ENCODE results near the gene CAMK2N1.

DNA sequence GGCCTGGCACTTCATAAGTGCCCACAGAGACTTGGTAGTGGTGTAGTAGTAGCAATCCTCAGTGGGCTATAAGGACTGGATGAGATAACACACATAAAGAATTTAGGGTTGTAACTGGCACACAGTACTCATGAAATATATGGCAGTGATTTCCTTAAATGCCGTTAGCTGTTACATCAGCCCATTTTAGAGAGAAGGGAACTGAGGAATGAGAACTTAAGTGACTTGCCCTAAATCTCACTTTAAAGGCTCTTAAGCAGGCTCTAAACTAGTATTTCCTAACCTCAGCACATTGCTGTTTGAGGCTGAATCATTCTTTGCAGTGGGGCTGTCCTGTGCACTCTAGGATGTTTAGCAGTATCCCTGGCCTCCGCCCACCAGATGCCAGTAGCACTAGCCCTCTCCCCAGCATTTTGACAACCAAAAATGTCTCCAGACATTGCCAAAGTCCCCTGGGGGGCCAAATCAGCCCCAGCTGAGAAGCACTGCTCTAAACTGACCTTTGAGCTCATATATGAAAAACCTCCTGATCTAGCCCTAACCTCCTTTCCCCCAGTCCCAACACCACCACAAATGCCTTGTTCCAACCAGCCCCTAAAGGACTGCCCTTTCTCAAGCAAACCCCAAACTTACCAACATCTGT lies 11.6 kb downstream of the CAMK2N1 start:
- TF ChIP-seq GABPA (IDR thresholded peaks at IDR 0.05 in 1 of 2, conservative IDR thresholded peaks at IDR 0.05 in 1 of 2) = no peak
- TF ChIP-seq, protein P1, sequence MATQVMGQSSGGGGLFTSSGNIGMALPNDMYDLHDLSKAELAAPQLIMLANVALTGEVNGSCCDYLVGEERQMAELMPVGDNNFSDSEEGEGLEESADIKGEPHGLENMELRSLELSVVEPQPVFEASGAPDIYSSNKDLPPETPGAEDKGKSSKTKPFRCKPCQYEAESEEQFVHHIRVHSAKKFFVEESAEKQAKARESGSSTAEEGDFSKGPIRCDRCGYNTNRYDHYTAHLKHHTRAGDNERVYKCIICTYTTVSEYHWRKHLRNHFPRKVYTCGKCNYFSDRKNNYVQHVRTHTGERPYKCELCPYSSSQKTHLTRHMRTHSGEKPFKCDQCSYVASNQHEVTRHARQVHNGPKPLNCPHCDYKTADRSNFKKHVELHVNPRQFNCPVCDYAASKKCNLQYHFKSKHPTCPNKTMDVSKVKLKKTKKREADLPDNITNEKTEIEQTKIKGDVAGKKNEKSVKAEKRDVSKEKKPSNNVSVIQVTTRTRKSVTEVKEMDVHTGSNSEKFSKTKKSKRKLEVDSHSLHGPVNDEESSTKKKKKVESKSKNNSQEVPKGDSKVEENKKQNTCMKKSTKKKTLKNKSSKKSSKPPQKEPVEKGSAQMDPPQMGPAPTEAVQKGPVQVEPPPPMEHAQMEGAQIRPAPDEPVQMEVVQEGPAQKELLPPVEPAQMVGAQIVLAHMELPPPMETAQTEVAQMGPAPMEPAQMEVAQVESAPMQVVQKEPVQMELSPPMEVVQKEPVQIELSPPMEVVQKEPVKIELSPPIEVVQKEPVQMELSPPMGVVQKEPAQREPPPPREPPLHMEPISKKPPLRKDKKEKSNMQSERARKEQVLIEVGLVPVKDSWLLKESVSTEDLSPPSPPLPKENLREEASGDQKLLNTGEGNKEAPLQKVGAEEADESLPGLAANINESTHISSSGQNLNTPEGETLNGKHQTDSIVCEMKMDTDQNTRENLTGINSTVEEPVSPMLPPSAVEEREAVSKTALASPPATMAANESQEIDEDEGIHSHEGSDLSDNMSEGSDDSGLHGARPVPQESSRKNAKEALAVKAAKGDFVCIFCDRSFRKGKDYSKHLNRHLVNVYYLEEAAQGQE (IDR thresholded peaks at IDR 0.05) = no peak
- no peak for TF ChIP-seq FOXA2 (IDR thresholded peaks at IDR 0.05)
- TF ChIP-seq, protein P2, sequence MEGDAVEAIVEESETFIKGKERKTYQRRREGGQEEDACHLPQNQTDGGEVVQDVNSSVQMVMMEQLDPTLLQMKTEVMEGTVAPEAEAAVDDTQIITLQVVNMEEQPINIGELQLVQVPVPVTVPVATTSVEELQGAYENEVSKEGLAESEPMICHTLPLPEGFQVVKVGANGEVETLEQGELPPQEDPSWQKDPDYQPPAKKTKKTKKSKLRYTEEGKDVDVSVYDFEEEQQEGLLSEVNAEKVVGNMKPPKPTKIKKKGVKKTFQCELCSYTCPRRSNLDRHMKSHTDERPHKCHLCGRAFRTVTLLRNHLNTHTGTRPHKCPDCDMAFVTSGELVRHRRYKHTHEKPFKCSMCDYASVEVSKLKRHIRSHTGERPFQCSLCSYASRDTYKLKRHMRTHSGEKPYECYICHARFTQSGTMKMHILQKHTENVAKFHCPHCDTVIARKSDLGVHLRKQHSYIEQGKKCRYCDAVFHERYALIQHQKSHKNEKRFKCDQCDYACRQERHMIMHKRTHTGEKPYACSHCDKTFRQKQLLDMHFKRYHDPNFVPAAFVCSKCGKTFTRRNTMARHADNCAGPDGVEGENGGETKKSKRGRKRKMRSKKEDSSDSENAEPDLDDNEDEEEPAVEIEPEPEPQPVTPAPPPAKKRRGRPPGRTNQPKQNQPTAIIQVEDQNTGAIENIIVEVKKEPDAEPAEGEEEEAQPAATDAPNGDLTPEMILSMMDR (IDR thresholded peaks at IDR 0.05; ENCODE audit: low read depth, low read length, missing input control) = no peak
- TF ChIP-seq SP1 (IDR thresholded peaks at IDR 0.05) = no peak
- TF ChIP-seq, protein P3, sequence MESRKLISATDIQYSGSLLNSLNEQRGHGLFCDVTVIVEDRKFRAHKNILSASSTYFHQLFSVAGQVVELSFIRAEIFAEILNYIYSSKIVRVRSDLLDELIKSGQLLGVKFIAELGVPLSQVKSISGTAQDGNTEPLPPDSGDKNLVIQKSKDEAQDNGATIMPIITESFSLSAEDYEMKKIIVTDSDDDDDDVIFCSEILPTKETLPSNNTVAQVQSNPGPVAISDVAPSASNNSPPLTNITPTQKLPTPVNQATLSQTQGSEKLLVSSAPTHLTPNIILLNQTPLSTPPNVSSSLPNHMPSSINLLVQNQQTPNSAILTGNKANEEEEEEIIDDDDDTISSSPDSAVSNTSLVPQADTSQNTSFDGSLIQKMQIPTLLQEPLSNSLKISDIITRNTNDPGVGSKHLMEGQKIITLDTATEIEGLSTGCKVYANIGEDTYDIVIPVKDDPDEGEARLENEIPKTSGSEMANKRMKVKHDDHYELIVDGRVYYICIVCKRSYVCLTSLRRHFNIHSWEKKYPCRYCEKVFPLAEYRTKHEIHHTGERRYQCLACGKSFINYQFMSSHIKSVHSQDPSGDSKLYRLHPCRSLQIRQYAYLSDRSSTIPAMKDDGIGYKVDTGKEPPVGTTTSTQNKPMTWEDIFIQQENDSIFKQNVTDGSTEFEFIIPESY (IDR thresholded peaks at IDR 0.05) = no peak
- TF ChIP-seq RAD21 (IDR thresholded peaks at IDR 0.05) = no peak
- TF ChIP-seq, protein P4, sequence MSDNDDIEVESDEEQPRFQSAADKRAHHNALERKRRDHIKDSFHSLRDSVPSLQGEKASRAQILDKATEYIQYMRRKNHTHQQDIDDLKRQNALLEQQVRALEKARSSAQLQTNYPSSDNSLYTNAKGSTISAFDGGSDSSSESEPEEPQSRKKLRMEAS (IDR thresholded peaks at IDR 0.05) = no peak
- TF ChIP-seq TAF1 (conservative IDR thresholded peaks at IDR 0.05) = no peak
- no peak for TF ChIP-seq YY1 (IDR thresholded peaks at IDR 0.05)
- no peak for TF ChIP-seq JUND (IDR thresholded peaks at IDR 0.05)
- TF ChIP-seq EGR1 (IDR thresholded peaks at IDR 0.05; ENCODE audit: low read depth in 2 of 2) = no peak
